Prostate gland (tissue), 2 donors: ENCODE measurements around the gene POLG. TPM values are rescaled to one million over a fixed set of nuclear protein-coding genes. Genes with fewer than 3 reads are reported as not detected.

ENCODE experiments used
- DNase-seq: peaks from one replicate; pipeline ENCODE4 v3.0.0-alpha.2; 2019; ENCODE audit warnings: low spot score
- H3K27ac ChIP-seq, 2 donors: fragments of 200-600 bp; sonication (generic); 2 replicates each; pipeline ENCODE4 v1.5.1; 2017 to 2019
- H3K27me3 ChIP-seq: fragments of 200-600 bp; sonication (generic); replicated peaks from 2 replicates; pipeline ENCODE4 v1.5.1; 2019; ENCODE audit not compliant: insufficient read depth
- H3K36me3 ChIP-seq, 2 donors: fragments of 200-600 bp; sonication (generic); 1 replicate in 1 of 2; 2 replicates in 1 of 2; pipeline versions ENCODE4 v1.5.1 to v1.8.1; 2017 to 2019
- H3K4me1 ChIP-seq: fragments of 200-600 bp; sonication (generic); replicated peaks from 2 replicates; pipeline ENCODE4 v1.5.1; 2019
- H3K4me3 ChIP-seq, 2 donors: fragments of 200-600 bp; sonication (generic); 2 replicates each; pipeline ENCODE4 v1.5.1; 2017 to 2019
- H3K9me3 ChIP-seq: fragments of 200-600 bp; sonication (generic); 2 replicates; pipeline ENCODE4 v1.5.1; 2017
- POLR2A ChIP-seq: fragments of 450-650 bp; IDR thresholded peaks from one replicate; pipeline ENCODE4 v1.6.1; 2016; ENCODE audit warnings: antibody characterized with exemption, mild to moderate bottlenecking
- POLR2AphosphoS5 ChIP-seq: sonication (generic); formaldehyde crosslinking; IDR thresholded peaks from one replicate; pipeline ENCODE4 v1.6.1; 2017; ENCODE audit warnings: antibody characterized with exemption
- WGBS: methylation state at CpG from one replicate; pipeline ENCODE4 v1.1.5; 2018; 5-methylcytosine and 5-hydroxymethylcytosine counted together
- intact Hi-C: fragments of 100-400 bp; cut with DNase I; formaldehyde crosslinking; loops from one replicate; pipeline ENCODE4 v1.14.2; 2022
- total RNA-seq, 2 donors: library from RNA; depleted of rRNA; stranded (reverse); fragments of >200 nt; gene quantifications; one replicate each; pipeline ENCODE4 v1.1.0, GENCODE V29; 2016
- TF ChIP-seq, protein P1 (sequence below), 4 experiments: fragments of 200-600 bp in 2 of 4; fragments of 450-650 bp in 2 of 4; sonication (generic) in 2 of 4; IDR thresholded peaks; 1 replicate in 3 of 4; 2 replicates in 1 of 4; pipeline ENCODE4 v1.5.1; 2016 to 2019; ENCODE audit warnings: antibody characterized with exemption in 4 of 4, mild to moderate bottlenecking in 2 of 4, moderate library complexity in 2 of 4

The POLG gene
- total RNA-seq, 2 donors from 2014 or later: 54.3 to 92.0 TPM

DNA sequence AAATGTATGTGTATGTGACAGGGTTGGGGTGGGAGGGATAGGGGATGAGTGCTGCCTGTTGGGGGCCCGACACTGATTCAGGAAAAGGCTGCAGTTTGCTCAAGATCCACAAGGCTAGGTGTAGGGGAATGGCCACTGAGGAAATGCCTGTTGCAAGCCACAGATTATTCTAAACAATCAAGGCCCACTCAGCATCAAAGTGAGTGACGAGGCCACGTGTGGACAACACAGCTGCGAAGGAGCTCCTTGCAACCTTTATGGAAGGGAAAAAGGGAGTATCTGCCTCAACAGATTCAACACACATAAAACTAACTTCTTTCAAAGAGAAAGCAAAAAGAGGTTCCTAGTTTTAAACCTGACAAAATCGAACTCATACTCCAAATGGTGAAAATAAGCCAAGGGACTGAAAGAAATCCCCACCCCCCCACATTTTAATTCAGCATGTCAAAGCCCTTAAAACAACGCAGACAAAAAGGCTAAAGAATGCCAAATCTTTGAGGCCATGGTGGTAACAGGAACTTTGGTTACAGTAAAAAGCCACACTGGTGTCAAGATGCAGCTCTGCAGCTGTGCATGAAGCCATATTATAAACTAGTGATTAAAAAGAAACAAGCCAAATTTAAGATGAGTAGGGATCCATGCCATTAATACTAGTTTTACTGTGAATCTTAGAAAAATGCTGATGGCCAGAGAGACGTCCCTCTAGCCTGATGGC is 3.6 kb downstream of the POLG start:
- intact Hi-C loops: loop anchor here (10.0 kb wide), 1 partner anchor 86 kb away; the partner anchor contains the start of gene FANCI
- 76% methylated on average over 7 of the region's 7 CpGs for WGBS

DNA sequence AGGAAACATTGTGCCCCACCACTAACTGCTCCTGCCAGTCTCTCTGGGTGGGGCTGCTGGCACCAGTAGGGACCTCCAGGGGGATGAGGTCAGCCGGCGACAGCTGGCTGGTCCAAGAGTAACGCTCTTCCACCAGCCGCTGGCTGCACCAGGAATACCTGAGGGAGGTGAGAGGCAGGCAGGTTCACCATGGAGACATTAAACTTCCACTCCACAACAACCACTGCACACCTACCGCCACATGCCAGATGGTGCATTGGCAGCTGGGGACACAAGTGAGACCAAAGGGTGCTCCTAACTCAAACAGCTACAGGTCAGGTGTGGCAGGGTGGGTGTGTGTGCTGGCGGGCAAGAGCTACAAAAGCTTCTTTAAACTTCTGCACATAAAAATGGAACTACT is 4.5 kb downstream of the POLG start:
- Histone ChIP-seq H3K27me3 (no peaks in the 10 kb centered on the region), H3K9me3 (no peaks in the 10 kb centered on the region), H3K4me1 (peaks cover 10% of the 10 kb centered on the region), H3K4me3 (no peak overlapping the region), H3K36me3 (peaks cover 24 to 31% of the 10 kb centered on the region in 2 donors), H3K27ac (no peak overlapping the region)
- intact Hi-C loops: loop anchor here (10.0 kb wide), 1 partner anchor 85 kb away; the partner anchor contains the start of gene FANCI
- WGBS: 83% methylated on average over 6 of the region's 6 CpGs
- no peak for DNase-seq
- TF ChIP-seq POLR2AphosphoS5 (no peak), POLR2A (no peak)
- TF ChIP-seq, protein P1, sequence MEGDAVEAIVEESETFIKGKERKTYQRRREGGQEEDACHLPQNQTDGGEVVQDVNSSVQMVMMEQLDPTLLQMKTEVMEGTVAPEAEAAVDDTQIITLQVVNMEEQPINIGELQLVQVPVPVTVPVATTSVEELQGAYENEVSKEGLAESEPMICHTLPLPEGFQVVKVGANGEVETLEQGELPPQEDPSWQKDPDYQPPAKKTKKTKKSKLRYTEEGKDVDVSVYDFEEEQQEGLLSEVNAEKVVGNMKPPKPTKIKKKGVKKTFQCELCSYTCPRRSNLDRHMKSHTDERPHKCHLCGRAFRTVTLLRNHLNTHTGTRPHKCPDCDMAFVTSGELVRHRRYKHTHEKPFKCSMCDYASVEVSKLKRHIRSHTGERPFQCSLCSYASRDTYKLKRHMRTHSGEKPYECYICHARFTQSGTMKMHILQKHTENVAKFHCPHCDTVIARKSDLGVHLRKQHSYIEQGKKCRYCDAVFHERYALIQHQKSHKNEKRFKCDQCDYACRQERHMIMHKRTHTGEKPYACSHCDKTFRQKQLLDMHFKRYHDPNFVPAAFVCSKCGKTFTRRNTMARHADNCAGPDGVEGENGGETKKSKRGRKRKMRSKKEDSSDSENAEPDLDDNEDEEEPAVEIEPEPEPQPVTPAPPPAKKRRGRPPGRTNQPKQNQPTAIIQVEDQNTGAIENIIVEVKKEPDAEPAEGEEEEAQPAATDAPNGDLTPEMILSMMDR (IDR thresholded peaks at IDR 0.05): no peak

More for the DNA sequence above, 3.6 kb downstream of the POLG start:
- no peak for DNase-seq
- H3K27me3 ChIP-seq: no peaks in the 10 kb centered on the region
- peaks cover 18 to 22% of the 10 kb centered on the region in 2 donors for H3K36me3 ChIP-seq
- TF ChIP-seq POLR2A (no peak), POLR2AphosphoS5 (no peak)
- TF ChIP-seq, protein P1 (IDR thresholded peaks at IDR 0.05): no peak
- H3K4me1 ChIP-seq: peaks cover 10% of the 10 kb centered on the region
- H3K4me3 ChIP-seq: no peak overlapping the region
- no peak overlapping the region for H3K27ac ChIP-seq
- H3K9me3 ChIP-seq: no peaks in the 10 kb centered on the region

DNA sequence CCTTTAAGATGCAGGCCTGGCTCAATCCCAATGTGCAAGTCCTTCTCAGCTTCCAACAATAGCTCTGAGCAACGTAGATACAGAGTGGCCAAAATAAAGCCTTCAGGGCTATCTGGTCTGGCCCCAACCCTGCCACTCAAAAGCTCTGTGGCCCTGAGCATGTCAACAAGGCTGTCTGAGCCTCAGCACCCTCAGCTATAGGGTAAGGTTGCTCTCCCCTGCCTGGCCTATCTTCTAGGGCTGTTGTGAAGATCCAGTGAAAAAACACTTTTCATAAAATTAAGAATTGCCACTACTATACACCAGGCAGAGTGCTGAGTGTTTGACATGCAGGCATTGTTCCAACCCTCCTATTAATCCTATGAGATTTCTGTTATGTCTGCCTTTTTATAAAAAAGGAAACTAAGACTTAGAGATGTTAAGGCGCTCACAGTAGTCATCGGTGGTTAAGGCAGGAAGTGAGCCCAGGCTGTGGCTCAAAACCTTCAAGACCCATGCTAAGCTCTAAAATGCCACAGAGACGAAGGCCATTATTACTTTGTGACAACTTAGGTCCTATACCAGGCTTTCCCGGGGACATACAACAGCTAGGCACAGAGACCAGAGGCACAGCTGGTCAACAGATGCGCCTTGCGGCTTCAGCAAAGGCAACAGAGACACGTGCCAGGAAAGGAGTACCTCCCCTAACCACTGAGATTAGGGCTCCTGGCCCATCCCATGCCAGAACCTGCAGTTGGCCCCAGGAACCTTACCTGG is 5.1 kb downstream of the POLG start:
- H3K9me3 ChIP-seq: no peaks in the 10 kb centered on the region
- intact Hi-C loops: loop anchor here (10.0 kb wide), 2 partner anchors 85 to 435 kb away; partner anchors contain the start of genes FANCI and HAPLN3
- no peak overlapping the region for H3K4me3 ChIP-seq
- peaks cover 25 to 31% of the 10 kb centered on the region in 2 donors for H3K36me3 ChIP-seq
- H3K27me3 ChIP-seq: no peaks in the 10 kb centered on the region
- TF ChIP-seq, protein P1 (IDR thresholded peaks at IDR 0.05): no peak
- TF ChIP-seq POLR2AphosphoS5 (no peak), POLR2A (no peak)
- H3K4me1 ChIP-seq: peaks cover 10% of the 10 kb centered on the region
- DNase-seq: no peak
- whole genome bisulfite sequencing: 76% methylated on average over 8 of the region's 8 CpGs
- no peak overlapping the region for H3K27ac ChIP-seq

DNA sequence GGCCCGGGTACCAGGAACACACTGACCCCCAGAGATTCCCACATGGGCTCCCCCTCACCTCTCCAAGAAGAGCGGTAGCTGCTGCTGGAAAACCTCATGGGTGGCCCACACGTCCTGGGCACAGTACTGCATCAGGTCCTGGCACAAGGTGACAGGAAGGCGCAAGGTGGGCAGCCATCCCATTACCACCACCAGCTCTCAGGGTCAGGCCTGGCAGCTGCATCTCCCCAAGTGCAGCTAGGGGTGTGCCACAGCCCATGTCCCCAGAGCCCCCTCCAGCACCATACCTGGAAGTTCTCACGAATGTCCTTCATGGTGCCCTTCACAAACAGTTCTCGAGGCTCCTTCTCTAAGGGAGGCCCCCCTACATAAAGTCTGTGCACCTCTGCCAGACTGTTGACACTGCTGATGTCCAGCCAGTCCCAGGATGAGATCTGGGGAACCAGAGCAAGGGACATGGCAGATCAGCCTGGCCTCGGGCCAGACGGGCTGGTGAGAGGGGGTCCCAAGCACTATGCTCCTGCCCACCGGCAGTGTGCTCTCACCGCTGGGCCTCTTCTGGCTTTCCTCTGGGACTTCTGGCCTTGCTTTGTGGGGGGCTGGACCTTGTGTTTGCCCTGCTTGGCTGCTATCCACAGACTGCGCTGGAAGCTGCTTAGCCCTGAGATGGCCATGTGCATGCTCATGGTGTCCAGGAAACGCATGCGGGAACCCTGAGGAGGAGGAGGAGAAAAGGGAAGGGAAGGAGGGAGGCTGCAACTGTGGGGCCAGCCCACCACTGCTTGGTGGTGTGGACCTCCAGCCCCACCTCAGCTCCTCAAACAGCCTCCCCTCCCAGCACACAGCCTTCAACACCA is 6.0 kb downstream of the POLG start:
- peaks cover 7% of the 10 kb centered on the region for H3K4me1 ChIP-seq
- DNase-seq: no peak

More for the DNA sequence above, 6.0 kb downstream of the POLG start:
- TF ChIP-seq POLR2AphosphoS5 (no peak), POLR2A (no peak)
- TF ChIP-seq, protein P1 (IDR thresholded peaks at IDR 0.05): no peak
- 87% methylated on average over 13 of the region's 13 CpGs for WGBS
- no peak overlapping the region for H3K27ac ChIP-seq
- no peaks in the 10 kb centered on the region for H3K27me3 ChIP-seq
- H3K9me3 ChIP-seq: no peaks in the 10 kb centered on the region
- H3K4me3 ChIP-seq: no peak overlapping the region
- H3K36me3 ChIP-seq: peaks cover 30 to 37% of the 10 kb centered on the region in 2 donors
- intact Hi-C loops: loop anchor here (10.0 kb wide), 1 partner anchor 434 kb away; the partner anchor contains the start of gene HAPLN3
